Astrocyte (in vitro differentiated cells and primary cell): ENCODE results near the gene PARP1. TPM values are rescaled to one million over a fixed set of nuclear protein-coding genes. Genes with fewer than 3 reads are reported as not detected.

Experiments used
- DNase-seq: peaks from one replicate; pipeline ENCODE4 v3.0.0-alpha.2; 2010; ENCODE audit warnings: low read depth
- FAIRE-seq: peaks from 2 replicates; lab custom pipeline; 2011; peaks lifted over from hg19 to GRCh38; lab: Jason Lieb, UNC
- H2AFZ ChIP-seq: 2 replicates; pipeline ENCODE4 v1.6.0; 2012; ENCODE audit warnings: low read depth, low read length, inconsistent platforms
- H3K27ac ChIP-seq: 2 replicates; pipeline ENCODE4 v1.5.1; 2011; ENCODE audit warnings: low read depth, low read length, inconsistent platforms
- H3K27me3 ChIP-seq: 2 replicates; pipeline ENCODE4 v1.6.0; 2011; ENCODE audit warnings: low read length, inconsistent platforms; ENCODE audit not compliant: insufficient read depth
- H3K36me3 ChIP-seq: 2 replicates; pipeline ENCODE4 v1.5.1; 2011; ENCODE audit warnings: low read length, inconsistent platforms; ENCODE audit not compliant: insufficient read depth
- H3K4me1 ChIP-seq: 2 replicates; pipeline ENCODE4 v1.5.1; 2011; ENCODE audit warnings: low read length, inconsistent platforms; ENCODE audit not compliant: insufficient read depth
- H3K4me2 ChIP-seq: 2 replicates; pipeline ENCODE4 v1.6.0; 2012; ENCODE audit warnings: low read length, inconsistent platforms
- H3K4me3 ChIP-seq: 2 replicates; pipeline ENCODE4 v1.5.1; 2011; ENCODE audit warnings: low read depth, mild to moderate bottlenecking, low read length, inconsistent platforms; ENCODE audit not compliant: insufficient read depth
- H3K79me2 ChIP-seq: 2 replicates; pipeline ENCODE4 v1.6.0; 2012; ENCODE audit warnings: mild to moderate bottlenecking, low read length, inconsistent platforms; ENCODE audit not compliant: insufficient read depth
- H3K9ac ChIP-seq: 2 replicates; pipeline ENCODE4 v1.6.0; 2012; ENCODE audit warnings: mild to moderate bottlenecking, low read length, inconsistent platforms
- H3K9me3 ChIP-seq: 2 replicates; pipeline ENCODE4 v1.5.1; 2012; ENCODE audit warnings: low read depth, mild to moderate bottlenecking, low read length, inconsistent platforms; ENCODE audit not compliant: insufficient read depth
- H4K20me1 ChIP-seq: 2 replicates; pipeline ENCODE4 v1.6.0; 2012; ENCODE audit warnings: low read length, inconsistent platforms; ENCODE audit not compliant: insufficient read depth
- H3K27ac Mint-ChIP-seq: one replicate; pipeline ENCODE4 v1.8.0; 2021; ENCODE audit warnings: mild to moderate bottlenecking, mixed read lengths; ENCODE audit not compliant: unreplicated experiment
- H3K27me3 Mint-ChIP-seq: one replicate; pipeline ENCODE4 v1.8.0; 2021; ENCODE audit warnings: low read depth, mixed read lengths; ENCODE audit not compliant: unreplicated experiment
- H3K36me3 Mint-ChIP-seq: one replicate; pipeline ENCODE4 v1.8.0; 2021; ENCODE audit warnings: low read depth, mixed read lengths; ENCODE audit not compliant: unreplicated experiment
- H3K4me1 Mint-ChIP-seq: one replicate; pipeline ENCODE4 v1.8.0; 2021; ENCODE audit warnings: low read depth, mixed read lengths; ENCODE audit not compliant: unreplicated experiment
- H3K4me3 Mint-ChIP-seq: one replicate; pipeline ENCODE4 v1.8.0; 2021; ENCODE audit warnings: mild to moderate bottlenecking, moderate library complexity, mixed read lengths; ENCODE audit not compliant: unreplicated experiment
- H3K9me3 Mint-ChIP-seq: one replicate; pipeline ENCODE4 v1.8.0; 2021; ENCODE audit warnings: mild to moderate bottlenecking, mixed read lengths; ENCODE audit not compliant: unreplicated experiment
- CTCF ChIP-seq: IDR thresholded peaks from 2 replicates; pipeline ENCODE4 v1.5.1; 2011; ENCODE audit warnings: low read depth, mild to moderate bottlenecking, inconsistent platforms, low read length, moderate library complexity; ENCODE audit not compliant: insufficient read depth
- EZH2 ChIP-seq: IDR thresholded peaks from 2 replicates; pipeline ENCODE4 v1.6.1; 2012; ENCODE audit warnings: mild to moderate bottlenecking, low read length, inconsistent platforms; ENCODE audit not compliant: insufficient read depth
- total RNA-seq: library from RNA; stranded (reverse); gene quantifications from 2 replicates; pipeline ENCODE4 v1.2.1, GENCODE V29; 2021

PARP1 gene
- total RNA-seq, 1 donor from 2014 or later = 57.8 TPM

DNA sequence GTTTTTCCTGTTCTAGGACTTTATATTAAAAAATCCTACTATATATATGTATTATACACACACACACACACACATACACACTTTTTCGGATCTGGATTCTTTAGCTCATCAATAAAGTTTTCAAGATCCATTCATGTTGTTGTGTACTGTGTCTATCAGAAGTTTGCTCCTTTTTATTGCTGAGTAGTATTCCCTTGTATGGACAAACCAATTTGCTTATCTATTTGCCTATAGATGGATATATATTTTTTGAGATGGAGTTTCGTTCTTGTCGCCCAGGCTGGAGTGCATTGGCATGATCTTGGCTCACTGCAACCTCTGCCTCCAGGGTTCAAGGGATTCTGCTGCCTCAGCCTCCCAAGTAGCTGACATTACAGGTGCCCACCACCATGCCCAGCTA, 78.7 kb downstream of the PARP1 start:
- Histone ChIP-seq H3K27me3 (no peaks in the 10 kb centered on the region), H3K4me2 (no peak overlapping the region), H3K4me1 (no peaks in the 10 kb centered on the region), H4K20me1 (no peaks in the 10 kb centered on the region), H3K36me3 (no peaks in the 10 kb centered on the region), H3K4me3 (no peak overlapping the region), H3K9ac (no peak overlapping the region), H3K27ac (no peak overlapping the region), H3K79me2 (no peaks in the 10 kb centered on the region), H2AFZ (no peak overlapping the region), H3K9me3 (no peaks in the 10 kb centered on the region)
- H3K27ac Mint-ChIP-seq = no peak overlapping the region
- peaks cover 5% of the 10 kb centered on the region for H3K4me1 Mint-ChIP-seq
- TF ChIP-seq CTCF (no peak), EZH2 (no peak)
- no peaks in the 10 kb centered on the region for H3K36me3 Mint-ChIP-seq
- FAIRE-seq = no peak
- H3K27me3 Mint-ChIP-seq = peaks cover 2% of the 10 kb centered on the region
- H3K9me3 Mint-ChIP-seq = no peaks in the 10 kb centered on the region
- H3K4me3 Mint-ChIP-seq = no peak overlapping the region
- no peak for DNase-seq

- Histone ChIP-seq H3K36me3 (no peaks in the 10 kb centered on the region), H3K79me2 (no peaks in the 10 kb centered on the region), H3K27ac (no peak overlapping the region), H4K20me1 (no peaks in the 10 kb centered on the region), H3K9me3 (no peaks in the 10 kb centered on the region), H3K9ac (no peak overlapping the region), H3K4me1 (no peaks in the 10 kb centered on the region), H3K27me3 (no peaks in the 10 kb centered on the region), H3K4me3 (no peak overlapping the region), H2AFZ (no peak overlapping the region), H3K4me2 (no peak overlapping the region)
- H3K27me3 Mint-ChIP-seq = peaks cover 2% of the 10 kb centered on the region
- FAIRE-seq (no peak), DNase-seq (no peak)
- peaks cover 5% of the 10 kb centered on the region for H3K4me1 Mint-ChIP-seq
- no peaks in the 10 kb centered on the region for H3K9me3 Mint-ChIP-seq
- no peak overlapping the region for H3K4me3 Mint-ChIP-seq
- no peak for TF ChIP-seq CTCF
- TF ChIP-seq EZH2 = no peak
- H3K27ac Mint-ChIP-seq = no peak overlapping the region
- no peaks in the 10 kb centered on the region for H3K36me3 Mint-ChIP-seq
Observed at GRCh38 chr1:226327761-226328162, 80.1 kb downstream of the PARP1 start.

DNA sequence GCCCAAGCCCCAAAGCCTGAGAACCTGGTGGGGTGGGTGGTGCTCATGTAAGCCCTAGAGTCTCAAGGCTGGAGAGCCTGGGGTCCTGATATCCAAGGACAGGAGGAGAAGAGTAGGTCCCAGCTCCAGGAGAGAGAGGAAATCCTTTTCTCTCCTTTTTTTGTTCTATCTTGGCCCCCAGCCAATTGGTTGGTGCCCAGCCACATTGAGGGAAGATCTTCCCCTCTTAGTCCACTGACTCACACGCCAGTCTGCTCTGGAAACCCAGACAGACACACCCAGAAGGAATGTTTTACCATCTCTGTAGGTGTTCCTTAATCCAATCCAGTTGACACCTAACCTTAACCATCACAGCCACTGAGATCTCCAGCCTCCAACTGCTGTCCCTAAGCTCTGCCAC, 82.7 kb downstream of the PARP1 start:
- H3K27me3 Mint-ChIP-seq = peaks cover 5% of the 10 kb centered on the region
- Histone ChIP-seq H3K9ac (no peak overlapping the region), H3K27ac (no peak overlapping the region), H3K9me3 (no peaks in the 10 kb centered on the region), H3K4me1 (no peaks in the 10 kb centered on the region), H3K4me3 (no peak overlapping the region), H3K36me3 (no peaks in the 10 kb centered on the region), H4K20me1 (no peaks in the 10 kb centered on the region), H3K79me2 (no peaks in the 10 kb centered on the region), H3K4me2 (no peak overlapping the region), H2AFZ (no peak overlapping the region), H3K27me3 (no peaks in the 10 kb centered on the region)
- H3K36me3 Mint-ChIP-seq = no peaks in the 10 kb centered on the region
- TF ChIP-seq CTCF = no peak
- TF ChIP-seq EZH2 = no peak
- H3K4me3 Mint-ChIP-seq = no peak overlapping the region
- no peak for FAIRE-seq
- peaks cover 5% of the 10 kb centered on the region for H3K4me1 Mint-ChIP-seq
- H3K27ac Mint-ChIP-seq = no peak overlapping the region
- peaks cover 2% of the 10 kb centered on the region for H3K9me3 Mint-ChIP-seq
- DNase-seq = no peak
